SKM-1 (cell line): ENCODE measurements around the gene LRRFIP1.
"Not testable (repeated sequence)": the region's sequence is repeated elsewhere in the genome, so short reads cannot be mapped to it uniquely, and the experiment has no call there.

ENCODE experiments used
- DNase-seq: peaks from one replicate; lab custom pipeline; 2025; ENCODE audit not compliant: unreplicated experiment; lab: John Stamatoyannopoulos, UW

Gene LRRFIP1

DNA sequence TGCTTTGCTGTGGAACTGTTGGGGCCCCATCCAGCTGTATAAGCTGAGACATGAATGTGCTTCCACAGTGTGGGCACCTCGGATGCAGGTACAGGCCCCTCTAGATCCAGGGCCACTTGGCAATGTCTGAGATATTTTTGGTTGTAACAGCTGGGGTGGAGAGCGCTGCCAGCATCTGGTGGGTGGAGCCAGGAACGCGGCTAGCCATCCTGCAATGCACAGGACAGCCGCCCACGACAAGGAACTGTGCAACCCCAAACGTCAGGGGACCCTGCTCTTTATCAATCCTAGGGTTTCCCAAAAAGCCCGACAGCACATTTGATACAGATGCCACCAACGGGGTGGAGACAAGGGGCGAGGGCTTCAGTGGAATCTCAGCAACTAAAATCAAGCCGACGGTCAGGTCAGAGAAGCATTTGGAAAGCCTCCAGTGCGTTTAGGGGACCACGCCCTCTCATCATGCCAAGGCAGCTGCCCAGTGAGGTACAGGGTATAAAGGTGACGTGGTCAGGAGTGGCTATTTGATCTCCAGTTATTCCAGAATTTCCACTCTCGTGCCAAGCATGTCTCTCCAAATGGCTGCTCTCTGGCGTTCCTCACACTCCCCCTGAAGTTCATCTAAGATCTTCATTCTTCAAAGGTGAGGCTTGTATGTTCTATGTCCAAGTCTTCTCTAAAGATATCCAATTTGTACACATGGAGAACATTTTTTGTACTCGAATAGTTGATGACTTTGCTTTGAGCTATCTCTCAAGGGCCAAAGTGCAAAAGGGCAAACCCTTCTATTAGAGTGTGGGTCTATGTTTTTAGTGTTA lies 55.7 kb downstream of the LRRFIP1 start:
- no peak for DNase-seq

DNA sequence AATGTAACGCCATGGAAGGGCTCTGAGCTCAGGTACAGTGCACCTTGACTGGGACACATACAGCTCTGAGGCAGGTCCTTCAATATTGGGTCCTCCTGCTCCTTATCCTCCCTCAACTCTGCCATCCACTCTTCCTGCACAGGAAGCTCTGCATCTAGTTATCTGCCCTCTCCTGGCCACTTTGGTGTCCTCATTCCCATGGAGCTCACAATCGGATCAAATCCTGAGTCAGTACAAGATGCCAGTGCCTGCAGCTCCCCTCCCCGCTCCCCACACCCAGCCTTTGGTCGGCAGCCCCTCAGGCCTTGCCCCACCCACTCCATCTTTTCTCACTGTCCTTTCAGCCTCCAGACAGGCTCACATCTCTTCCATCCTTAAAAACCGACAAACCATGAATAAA lies 58.0 kb downstream of the LRRFIP1 start:
- DNase-seq, result no peak

GRCh38 chr2:237686659-237687136 lies 59.3 kb downstream of the LRRFIP1 start:
- DNase-seq, result no peak

DNA sequence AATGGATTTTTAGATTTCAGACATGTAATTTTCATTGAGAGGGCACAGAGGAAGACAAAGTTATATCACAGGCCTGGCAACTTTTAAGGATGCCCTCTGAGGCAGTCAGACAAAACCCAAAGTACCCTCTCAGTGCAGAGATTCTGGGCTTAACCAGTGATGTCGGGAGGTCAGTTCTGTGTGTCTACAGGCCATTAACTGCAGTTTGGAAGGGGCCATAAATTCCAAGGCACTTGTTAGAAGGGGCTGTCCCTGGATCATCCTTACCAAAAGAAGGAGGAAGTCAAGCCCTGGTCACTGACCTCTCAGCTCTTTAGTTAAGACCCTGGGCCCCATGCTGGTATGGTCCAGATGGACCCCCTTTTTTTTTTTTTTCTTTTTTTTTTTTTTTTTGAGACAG lies 60.7 kb downstream of the LRRFIP1 start:
- no peak for DNase-seq

DNA sequence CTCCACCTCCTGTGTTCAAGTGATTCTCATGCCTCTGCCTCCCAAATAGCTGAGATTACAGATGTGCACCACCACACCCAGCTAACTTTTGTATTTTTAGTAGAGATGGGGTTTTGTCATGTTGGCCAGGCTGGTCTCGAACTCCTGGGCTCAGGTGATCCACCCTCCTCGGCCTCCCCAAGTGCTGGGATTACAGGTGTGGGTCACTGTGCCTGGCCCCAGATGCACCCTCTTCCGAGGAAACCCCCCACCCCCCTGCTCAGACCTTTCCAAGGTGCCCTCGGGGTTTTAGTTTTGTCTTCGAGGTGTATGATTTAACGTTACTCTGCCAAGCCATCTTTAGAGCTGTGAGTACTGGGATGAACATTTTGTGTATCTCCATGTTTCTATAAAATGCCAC lies 61.2 kb downstream of the LRRFIP1 start:
- not testable (repeated sequence) for DNase-seq

GRCh38 chr2:237689336-237690131 lies 62.1 kb downstream of the LRRFIP1 start:
- DNase-seq, result no peak

- DNase-seq, result no peak
These were observed 63.9 kb downstream of the LRRFIP1 start for GRCh38 chr2:237691029-237691907.

- DNase-seq, result peak; percentile 94
These were observed 64.7 kb downstream of the LRRFIP1 start for GRCh38 chr2:237691908-237692600.

DNA sequence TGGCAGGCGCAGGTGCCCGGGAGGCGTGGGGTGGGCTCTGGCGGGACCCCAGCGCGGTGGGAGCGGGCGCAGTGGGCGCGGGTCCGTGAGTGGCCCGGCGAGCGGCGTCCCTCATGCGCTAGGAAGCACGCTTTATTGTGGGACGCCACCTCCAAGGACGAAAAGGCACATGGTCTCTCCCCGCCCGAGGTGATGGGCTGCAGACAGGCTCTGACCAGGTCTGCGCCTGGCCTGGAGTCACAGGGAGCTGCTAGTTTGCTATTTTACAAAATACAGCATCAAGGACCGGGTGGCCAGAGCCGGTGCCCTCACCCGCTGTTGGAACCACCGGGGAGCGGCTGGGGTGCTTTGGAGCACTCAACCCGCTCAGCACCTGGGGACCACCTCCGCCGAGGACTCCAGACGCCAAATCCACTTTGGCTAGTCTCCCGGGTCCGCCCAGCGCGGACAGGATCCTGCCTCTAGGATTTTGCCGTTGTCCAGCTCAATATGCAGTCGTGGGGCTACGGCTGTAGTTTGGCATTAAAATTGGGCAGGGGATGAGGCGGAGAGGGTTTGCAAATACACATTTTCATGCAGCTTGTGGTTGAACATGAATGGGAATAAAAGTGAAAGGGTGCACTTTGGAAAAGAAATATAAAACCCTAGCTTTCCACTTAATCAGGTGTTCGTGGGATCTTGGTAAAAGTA lies 65.4 kb downstream of the LRRFIP1 start:
- no peak for DNase-seq

- DNase-seq, result no peak
These were observed 66.1 kb downstream of the LRRFIP1 start for GRCh38 chr2:237693291-237693994.

- DNase-seq, result no peak
These were observed 67.2 kb downstream of the LRRFIP1 start for GRCh38 chr2:237694415-237695194.

GRCh38 chr2:237695201-237695780 lies 67.9 kb downstream of the LRRFIP1 start:
- DNase-seq, result peak; percentile 76

GRCh38 chr2:237696461-237696860 lies 69.1 kb downstream of the LRRFIP1 start:
- DNase-seq, result no peak

DNA sequence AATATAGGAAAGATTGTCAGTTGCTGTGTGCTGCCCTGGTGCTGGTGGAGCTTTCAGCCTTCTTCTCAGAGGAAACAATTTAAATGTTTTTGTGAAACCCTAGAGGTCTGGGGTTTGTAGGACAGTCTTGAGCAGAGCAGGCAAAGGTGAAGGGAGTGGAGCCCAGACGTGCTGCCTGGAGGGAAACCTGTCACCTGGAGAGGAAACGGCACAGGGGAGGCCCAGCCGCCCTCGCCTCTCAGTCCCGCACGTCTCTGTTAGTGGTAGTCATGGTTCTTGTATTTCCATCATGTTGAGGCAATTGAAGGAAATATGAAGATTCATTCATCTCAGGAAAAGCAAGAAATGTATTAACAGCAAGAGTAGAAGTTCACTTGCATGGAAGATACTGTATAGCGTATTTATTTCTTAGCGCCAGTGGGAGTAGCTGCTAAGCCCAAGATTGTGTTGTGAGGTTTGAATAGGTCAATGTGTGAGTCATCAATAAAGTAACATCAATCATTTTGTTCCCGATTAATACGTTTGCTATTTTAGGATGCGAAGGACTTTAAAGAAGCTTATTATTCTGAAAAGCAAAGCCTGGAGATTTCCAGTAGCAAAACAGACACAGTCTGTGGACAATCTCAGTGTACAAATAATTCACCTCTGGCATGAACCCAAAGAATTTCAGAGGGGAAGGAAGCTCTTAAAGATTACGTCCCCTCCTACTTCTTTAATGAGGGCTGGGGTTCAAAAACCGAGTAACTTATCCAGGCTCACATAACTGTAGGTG lies 70.4 kb downstream of the LRRFIP1 start:
- no peak for DNase-seq

GRCh38 chr2:237698358-237698694 lies 70.9 kb downstream of the LRRFIP1 start:
- DNase-seq, result no peak

- no peak for DNase-seq
These were observed 72.6 kb downstream of the LRRFIP1 start for GRCh38 chr2:237699870-237700511.

DNA sequence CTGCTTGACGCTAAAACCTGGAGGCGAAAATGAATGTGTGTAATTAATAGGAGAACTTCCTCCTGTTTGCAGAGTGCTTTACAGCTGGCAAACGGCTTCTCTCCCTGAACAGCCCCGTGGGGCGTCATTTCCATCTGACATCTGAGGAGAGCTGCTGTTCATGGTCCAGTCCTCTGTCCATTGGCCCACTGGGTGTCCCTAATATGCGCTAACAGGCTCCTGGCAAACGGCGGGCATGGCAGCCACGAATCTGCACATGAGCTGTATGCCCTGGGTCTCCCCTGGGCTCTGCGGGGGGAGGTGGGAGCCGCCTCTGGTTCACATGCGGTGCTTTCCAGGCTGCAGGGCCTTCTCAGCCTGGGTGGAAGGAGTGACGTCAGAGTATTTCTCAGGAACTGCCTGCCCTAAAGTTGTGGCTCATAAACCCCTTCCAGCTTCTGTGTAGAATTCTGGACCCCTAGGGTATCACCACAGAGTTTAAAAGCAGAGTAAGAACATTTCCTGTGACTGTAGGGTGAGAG lies 73.2 kb downstream of the LRRFIP1 start:
- no peak for DNase-seq
